A172 (cell line): Measurements from ENCODE around the gene EBF4. TPM values are rescaled to one million over a fixed set of nuclear protein-coding genes. Genes with fewer than 3 reads are reported as not detected.
"Not testable (repeated sequence)": the region's sequence is repeated elsewhere in the genome, so short reads cannot be mapped to it uniquely, and the experiment has no call there.

Experiments used
- DNase-seq: peaks from one replicate; pipeline ENCODE4 v3.0.0-alpha.2; 2015; ENCODE audit warnings: low spot score
- total RNA-seq: library from RNA; depleted of rRNA; stranded (reverse); fragments of >200 nt; shearing (Covaris generic); gene quantifications from 2 replicates; pipeline ENCODE4 v1.2.3, GENCODE V29; 2014

Gene EBF4
- total RNA-seq, 1 experiment from 2014 or later = 5.2 TPM

DNA sequence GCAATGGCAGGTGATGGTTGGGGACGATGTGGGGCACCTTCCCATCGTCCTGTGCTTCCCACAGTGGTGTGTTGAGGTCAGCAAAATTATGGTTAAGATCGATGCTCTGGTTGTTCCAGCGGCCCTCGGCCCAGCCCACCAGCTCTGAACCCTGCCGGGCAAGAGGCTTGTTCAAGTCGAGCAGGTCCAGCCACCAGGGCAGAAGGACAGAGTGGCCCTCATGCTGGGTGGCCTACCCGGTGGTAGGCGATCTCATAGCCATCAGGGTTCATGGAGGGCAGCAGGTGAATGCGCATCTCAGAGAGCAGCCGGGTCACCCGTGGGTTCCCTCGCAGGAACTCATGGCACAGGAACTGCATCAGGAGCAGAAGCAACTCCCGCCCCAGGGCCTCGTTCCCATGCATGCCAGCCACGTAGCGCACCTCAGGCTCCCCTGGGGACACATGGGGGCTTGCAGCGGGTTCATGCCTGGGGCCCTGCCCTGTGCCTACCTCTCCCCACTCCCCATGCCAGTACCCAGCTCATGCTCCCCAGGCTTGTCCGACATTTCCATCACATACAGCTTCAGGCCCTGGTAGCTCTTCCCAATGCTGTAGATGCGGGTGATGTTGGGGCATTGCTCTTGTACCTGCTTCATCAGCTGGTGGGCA lies 103.6 kb downstream of the EBF4 start:
- no peak for DNase-seq

DNA sequence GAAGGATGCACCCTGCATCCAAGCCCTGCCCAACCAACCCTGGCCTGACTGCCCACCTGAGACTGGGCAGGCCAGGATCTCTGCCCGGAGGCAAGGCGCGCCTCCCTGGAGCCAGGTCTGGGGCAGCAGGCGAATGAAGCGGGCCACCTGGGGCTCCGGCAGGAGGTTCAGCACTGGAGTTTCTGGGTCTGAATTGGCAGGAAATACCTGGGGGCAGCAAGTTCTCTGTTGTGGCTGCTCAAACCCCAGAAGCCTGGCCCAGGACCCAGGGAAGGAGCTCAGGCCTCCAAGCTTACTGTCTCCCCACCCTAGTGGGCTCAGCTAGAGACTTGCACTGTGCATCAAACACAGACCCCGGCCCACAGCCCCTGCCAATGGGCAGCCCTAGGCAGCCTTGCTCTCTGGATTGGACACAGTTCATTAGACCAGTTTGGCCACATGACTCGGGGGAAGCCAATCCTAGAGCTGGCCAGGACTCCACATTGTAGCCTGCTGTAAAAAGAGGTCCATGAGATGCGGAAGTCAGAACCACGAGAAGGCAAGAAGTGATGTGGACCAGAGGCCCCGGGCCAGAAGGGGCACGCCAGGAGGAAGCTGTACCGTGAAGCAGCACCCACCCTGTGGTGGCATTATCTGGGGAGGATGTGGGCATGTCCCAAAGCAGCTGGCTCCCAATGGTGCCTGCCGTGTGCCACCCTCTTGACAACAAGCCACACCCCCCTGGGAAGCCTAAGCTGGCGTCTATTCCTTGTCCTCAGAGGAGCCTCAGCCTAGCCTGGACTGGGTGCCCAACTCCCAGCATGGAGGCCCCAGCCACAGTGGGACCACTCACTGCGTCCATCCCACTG lies 104.8 kb downstream of the EBF4 start:
- DNase-seq = no peak

DNA sequence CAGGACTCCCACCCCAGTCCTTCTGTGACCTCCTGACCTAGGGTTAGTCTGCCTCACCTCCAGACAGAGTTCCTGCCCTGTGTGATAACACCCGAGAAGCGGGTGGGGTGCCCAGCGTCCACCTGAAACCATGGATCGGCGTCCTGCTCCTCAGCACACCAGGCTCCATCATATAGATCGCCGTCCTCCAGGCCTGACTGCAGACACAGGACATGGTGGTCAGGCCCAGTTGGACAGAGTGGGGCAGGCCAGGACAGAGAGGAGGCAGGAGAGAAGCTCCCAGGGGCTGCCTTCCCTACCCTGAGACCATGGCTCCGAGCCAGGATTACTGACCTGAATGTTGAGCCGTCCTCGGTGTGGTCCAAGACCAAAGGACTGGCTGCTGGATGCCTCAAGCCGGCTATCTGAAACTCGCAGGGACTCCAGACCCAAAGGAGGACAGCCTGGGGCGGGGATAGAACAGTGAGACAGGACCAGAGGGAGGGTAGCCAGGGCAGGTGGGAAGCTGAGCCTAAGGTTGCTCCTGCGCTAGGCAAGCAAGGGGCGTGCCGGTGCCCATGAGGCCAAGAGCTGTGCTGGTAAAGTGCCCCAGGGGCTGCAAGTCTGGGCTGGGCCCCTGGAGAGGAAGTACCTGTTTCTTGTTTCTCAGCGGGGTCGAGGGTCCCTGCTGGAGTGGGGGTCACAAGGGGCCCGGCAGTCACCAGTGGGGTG lies 105.7 kb downstream of the EBF4 start:
- DNase-seq = no peak

DNA sequence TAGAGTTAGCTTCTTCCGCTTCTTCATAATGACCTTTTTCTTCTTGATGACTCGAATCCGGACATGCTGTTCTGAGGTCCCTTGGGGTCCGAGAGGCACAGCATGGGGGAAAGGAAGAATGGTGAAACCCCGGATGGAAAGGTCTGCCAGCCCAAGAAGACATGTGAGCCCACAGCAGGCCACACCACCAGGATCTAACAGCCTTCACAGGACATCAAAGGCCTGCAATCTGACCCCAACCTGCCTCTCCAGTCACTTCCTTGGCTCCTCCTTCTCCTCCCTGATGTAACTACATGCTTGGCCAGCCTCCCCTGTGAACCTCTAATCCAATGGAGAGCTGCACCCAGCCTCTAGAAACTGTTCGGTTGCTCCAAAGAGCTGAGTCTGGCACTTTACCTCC lies 106.2 kb downstream of the EBF4 start:
- DNase-seq = no peak

DNA sequence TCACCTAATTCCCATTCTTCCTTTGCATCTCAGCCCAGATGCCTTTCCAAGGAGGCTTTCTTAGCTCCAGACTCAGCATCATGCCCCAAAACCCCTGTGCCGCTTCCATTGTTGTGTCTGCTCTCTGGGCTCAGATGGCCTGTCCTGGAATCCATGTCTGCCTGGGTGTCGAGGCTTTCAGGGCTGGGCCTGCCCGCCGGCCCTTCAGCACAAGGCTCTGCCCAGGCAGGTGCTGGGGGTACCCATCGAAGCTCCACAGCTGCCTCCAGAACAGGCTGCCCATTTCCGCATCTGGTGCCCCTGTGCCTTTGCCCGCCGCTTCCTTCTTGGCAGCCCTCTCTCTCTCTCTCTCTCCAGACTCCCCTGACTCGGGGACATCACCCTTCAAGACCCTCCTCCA lies 106.7 kb downstream of the EBF4 start:
- DNase-seq = no peak

DNA sequence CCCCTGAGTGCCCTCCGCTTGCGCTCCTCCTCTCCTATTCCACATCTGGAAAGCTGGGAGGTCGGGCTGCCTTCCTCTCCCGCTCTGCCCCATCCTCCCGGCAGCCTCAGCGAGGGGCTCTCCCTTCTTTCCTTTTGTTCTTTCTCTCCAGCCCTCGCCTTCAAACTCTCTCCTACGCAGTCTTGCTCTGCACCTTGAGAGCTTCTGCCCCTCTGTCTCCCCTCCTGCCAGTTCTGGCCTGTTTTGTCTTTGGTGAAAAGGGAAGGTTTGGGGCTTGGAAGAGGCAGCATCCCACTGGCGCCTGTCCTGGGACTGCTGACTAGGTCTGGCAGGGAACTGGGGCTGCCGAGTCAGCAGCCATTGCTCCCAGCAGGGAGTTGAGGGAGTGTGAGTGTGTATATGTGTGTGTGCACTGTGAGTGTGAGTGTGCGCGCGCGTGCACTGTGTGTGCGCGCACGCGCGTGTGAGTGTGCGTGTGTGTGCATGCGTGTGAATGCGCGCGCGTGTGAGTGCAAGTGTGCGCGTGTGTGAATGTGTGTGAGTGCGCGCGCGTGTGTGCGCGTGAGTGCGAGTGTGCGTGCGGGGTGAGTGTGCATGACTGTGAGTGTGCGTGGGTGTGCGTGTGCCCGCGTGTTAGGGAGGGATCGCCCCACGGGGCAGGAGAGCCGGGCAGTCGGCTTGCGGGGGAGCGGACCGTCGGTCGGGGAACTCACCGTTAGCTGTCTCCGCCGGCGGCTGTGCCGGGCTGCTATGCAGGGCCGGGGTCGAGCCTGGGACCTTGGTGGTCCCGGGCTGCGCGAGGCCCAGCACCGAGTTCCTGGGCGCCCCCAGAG lies 107.3 kb downstream of the EBF4 start:
- no peak for DNase-seq

DNA sequence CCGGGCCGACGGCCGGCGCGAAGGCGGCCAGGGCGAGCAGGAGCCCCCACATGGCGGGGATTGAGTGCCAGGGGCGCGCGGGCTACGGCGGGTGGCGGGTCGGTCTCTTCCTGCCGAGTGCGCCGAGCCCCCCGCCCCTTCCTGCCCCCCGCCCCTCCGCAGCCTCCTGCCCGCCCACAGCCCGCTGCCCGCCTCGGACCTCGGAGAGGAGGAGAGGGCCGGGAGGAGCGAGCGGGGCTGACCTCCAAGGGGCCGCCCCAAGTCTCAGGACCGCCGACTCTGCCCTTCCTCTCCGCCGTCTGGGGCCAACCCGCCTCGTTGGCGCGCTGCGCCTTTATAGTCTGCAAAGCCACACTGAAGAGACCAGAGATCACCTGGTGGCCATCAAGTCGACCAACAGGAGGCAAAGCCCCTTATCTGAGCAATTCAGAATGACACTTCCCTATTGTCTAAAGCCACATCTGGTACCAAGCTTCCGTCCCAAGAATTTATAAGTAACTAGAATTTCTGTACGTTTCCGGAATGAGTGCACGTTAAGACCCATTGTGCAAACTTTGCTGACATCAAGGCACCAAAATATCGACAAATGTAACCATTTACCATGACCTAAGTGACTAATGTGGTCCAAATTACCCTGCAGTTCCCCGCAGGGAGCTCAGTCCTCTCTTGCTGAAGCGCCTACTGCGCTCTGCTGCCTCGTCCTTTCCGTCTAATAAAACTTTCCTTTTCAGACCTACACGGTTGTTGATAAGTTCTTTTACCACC lies 108.1 kb downstream of the EBF4 start, which contains the start of gene CPXM1:
Gene CPXM1, minus strand, starts transcription at position 107 of the 765 bp plus-strand sequence. Its CDS starts 55 bp downstream, at position 52.
- DNase-seq = no peak

DNA sequence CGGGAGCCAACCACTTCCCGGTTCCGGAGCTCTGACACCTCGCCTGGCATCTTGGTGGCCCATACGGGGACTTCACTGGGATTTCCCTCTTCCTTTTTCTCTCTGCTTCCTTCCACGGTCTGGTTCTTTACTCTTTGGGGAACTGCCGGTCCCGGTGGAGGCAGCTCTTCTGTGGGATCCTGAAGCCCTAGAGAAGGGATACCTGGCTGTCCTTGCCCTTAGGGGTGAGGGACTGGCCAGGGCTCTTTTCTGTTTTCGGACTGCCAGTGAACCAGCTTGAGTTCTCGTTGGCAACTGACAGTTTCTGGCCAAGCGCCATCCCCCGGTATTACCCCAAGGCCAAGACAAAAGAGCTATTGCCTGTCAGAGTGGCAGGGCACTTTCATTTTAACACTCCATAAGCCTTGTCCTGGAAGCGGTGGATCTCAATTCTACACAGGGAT lies 108.7 kb downstream of the EBF4 start:
- no peak for DNase-seq

DNA sequence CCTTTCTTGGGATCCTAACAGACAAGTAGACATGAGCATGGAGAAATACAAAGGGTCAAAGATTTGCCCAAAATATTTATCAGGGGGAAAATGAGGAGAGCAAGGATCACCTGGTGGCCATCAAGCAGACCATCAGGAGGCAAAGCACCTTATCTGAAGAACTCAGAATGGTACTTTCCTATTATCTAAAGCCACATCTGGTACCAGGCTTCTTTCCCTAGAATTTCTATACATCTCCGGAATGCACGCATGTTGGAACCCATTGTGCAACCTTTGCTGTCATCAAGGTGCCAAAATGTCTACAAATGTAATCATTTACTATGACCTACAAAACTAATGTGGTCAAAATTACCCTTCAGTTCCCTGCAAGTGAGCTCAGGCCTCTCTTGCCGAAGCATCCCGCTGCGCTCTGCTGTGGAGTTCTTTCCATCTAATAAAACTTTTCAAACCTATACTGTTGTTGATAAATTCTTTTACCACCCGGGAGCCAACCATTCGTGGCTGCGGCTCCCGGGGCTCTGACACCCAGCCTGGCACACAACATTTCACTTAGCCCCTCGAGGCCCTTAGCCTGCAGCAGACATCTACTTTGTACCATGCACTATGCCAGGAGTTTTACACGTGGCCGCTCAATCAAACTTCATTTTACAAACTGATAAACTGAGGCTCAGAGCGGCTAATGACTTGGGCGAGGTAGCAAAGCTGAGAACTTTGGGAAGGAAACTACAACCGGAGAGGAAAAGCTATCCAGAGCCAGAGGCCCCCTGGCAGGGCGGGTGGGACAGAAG lies 111.7 kb downstream of the EBF4 start:
- DNase-seq = no peak

DNA sequence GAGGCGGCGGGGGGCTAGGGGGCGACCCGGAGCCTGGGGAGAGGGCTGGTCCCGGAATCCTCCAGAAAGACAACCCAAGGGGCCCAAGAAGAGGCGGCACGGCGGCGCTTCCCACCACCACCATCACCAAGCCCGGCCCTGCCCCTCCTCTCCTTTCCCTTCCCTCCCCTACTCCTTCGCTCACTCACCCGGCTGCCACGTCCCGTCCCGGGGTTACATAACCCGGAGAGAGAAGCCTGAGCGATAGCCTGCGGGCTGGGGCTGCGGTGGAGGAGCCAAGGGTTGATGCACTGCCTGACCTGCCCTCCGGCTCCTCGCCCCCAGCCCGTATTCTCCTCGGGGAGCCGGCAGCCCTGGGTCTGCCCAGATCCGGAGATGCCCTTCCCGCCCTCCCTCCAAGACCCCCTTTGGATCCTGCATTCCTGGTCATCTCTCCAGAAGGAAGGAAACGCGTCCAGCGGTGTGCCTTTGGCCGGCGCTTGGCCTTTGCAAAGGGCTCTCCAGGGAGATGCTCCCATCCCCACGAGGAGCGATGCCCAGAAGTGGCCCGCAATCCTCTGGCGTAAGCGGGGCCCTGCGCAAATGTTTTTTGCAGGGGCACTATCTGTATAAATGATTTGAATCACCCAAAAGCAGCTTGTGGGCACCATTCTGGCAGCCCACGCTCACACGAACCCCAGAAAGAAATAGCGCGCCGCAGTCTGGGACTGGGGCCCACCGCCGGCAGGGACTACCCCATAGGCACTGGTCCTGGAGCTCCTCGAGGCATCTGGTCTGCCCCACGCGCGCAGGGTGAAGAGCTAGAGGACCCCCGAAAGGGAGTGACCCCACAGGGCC lies 112.5 kb downstream of the EBF4 start:
- no peak for DNase-seq

DNA sequence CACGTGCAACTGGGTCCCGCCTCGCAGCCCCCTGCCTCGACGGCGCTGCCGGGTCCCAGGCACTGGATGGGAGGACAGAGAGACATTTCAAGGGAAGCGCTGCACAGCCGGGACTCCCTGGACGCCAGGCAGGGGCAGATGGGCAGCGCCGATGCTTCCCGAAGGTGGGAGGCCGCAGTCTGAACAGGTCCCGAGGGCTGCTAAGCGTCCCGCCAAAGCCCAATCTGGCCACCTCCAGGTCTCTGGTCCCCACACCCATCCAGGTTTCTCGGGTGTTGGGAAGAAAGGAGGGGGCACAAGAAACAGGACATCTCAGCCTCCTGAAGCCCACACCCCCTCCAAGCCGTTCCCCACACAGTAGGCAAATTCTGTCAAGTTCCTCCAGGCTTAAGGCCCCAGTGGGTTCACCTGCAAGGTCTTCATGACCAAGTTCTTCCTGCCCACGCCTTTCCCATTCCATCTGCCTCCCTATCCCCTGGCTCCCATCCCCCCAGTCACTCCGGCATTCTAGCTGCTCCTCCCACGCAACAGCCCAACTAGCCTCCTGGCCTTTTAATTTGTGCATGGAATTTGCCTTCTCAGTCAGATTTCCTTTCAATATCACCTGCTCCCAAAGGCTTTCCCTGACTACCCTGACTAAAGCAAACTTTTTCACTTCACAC lies 113.2 kb downstream of the EBF4 start:
- DNase-seq = no peak

DNA sequence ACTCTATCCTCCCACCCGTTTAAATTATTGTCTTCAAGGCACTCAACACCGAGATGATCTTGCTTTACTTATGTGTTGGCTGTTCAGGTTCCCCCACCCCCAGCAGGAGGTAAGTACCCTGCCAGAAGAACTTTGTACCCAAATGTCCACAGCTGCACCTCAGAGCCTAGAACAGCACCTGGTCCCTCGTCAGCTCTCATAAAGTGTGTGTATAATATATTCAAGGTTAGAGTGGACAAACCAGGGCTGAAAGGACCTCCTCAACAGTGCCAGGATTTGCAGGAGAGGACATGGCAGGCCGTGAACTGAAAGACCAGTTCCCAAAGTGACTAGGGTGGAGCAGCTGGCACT lies 113.7 kb downstream of the EBF4 start:
- DNase-seq = no peak

DNA sequence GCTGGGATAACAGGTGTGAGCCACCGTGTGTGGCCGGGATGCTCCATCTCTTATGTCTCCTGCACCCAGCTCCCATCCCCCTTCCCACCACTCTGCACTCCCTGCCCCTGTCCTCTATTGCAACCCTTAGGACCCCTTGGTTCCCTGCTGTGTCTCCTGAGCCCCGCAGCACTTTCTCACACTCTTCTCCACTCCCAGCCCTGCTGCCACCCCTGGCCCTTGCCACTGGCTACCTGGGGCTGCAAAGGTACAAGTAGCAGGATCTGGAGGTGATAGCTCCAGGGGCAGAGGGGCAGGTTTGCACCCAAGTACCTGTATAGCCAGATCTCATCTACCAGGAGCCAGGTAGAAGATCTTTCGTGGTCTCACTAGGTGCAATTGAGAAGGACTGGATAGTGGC lies 114.4 kb downstream of the EBF4 start:
- no peak for DNase-seq

DNA sequence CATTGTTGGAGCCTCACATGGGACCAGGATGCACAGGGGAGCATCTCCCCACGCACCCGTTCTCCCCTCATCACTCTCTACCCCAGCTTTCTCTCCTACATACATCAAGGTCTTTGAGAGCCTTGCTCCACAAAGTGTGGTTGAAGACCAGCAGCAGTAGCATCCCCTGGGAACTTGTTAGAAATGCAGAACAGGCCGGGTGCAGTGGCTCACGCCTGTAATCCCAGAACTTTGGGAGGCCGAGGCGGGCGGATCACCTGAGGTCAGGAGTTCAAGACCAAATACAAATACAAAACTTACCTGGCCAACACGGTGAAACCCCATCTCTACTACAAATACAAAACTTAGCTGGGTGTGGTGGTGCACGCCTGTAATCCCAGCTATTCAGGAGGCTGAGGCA lies 115.3 kb downstream of the EBF4 start:
- not testable (repeated sequence) for DNase-seq

DNA sequence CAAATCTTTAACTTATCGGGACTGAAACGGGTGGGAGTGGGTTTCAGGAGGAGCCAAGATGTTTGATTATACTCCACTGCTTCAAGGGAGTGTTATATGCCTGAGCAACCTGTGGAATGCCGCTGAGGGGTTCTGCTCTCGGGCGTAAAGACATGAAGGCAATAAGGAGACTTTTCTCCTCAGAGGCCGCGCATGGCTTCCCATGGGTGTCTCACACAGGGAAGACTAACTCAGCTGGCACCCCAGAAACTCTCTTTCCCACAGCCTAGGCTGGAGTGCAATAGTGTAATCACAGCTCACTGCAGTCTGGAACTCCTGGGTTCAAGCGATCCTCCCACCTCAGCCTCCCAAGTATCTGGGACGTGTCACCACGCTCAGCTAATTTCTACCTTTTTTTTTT lies 117.1 kb downstream of the EBF4 start:
- DNase-seq = no peak
